Measurements from ENCODE around the gene KMT2D. TPM values are rescaled to one million over a fixed set of nuclear protein-coding genes. Genes with fewer than 3 reads are reported as not detected.

KMT2D gene
- total RNA-seq, 1 experiment from 2014 or later = 18.6 TPM

DNA sequence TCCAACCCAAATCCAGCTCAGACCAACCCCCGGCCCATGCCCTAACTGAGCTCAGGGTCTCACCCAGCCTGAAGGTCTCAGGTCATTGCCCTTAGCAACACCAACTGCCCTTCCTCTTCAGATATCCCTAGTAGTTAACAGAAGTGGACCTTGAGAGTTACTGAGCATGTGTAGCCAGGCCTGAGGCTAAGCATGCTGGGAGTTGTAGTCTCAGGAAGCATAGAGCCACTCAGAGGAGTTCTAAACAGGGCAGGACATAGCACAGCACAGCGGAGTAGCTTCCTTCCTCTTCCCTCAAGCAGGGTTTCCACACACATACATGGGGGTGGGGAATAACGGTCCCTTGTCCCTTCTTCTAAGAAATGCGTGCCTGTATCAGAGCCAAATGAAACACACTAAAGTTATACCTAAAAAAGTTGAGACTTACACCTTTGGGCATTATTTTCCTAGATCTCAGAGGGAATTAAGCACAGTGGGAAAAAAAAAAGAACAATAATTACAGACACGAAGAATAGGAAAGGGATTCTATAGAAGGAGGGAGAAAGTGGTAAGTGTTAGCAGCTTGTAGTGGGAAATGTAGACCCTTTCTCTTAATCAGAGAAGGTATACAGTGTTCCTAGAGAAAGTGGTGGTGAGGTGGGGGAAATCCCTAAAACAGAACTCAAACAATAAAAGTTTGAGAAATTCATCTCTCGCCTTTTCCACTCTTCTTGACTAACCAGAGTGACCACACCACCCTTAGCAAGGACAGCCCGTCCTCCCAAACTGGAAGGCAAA is 4.4 kb downstream of the KMT2D start:
- peak; percentile 83 for DNase-seq (ENCODE audit: low spot score)
- in situ Hi-C loops (cut with HindIII; ENCODE audit: low sequenced_read_pairs) = no loop called here

DNA sequence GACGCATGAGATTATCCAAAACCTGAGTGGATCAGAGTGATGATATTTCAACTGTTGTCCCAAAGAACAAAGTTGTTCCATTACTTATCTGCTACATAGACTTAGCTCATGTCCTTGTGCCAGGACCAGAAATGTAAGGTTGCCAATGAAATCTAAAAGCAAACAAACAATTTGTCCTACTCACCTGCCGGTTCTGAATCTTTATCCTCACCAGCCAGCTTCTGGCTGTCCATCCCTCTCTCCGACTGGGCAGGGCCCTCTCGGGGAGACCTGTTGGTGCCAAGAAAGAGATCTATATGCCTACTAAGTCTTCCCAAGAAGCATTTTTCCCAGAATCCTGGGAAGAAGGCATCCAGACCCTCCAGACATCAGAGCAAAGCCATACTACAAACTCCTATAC is 5.5 kb downstream of the KMT2D start:
- no peak for DNase-seq (ENCODE audit: low spot score)
- in situ Hi-C loops (cut with HindIII; ENCODE audit: low sequenced_read_pairs) = no loop called here

DNA sequence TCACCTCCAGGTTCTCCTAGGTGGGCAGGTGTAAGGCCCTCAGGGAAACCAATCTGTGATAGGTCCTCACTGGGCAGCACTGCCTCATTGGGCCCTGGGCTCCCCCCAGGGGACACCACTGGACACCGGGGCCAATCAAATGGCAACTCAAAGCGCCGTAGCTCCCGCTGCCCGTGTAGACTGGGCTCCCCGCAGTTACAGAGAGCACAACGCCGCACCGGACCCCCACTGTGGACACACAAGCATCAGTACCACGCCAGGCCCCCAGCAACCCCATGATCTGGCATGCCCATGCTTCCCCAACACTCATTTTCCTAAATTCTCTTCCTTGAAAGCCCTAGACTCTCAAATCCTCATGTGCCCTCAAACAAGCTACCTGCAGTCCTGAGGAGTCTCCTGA is 6.1 kb downstream of the KMT2D start:
- no peak for DNase-seq (ENCODE audit: low spot score)
- in situ Hi-C loops (cut with HindIII; ENCODE audit: low sequenced_read_pairs) = no loop called here

DNA sequence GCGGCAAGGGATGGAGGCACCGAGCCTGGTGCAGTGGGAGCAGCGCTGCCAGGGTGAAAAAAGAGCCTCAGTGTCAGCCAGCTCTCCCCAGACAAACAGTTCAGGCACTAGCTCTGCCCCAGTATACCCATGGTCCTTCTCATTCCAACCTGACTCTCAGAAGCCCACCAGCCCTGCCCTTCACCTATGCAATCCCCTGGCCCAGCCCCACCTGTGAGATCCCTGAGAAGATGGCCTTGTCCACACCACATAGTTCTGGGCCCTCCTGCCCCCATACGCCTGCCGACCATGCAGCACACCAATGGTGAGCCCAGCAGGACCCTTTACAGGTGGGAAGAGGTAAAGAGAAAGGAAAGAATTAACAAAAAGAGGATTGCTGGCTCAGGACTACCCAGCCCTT is 6.5 kb downstream of the KMT2D start:
- in situ Hi-C loops (cut with HindIII; ENCODE audit: low sequenced_read_pairs) = no loop called here
- DNase-seq (ENCODE audit: low spot score) = no peak

DNA sequence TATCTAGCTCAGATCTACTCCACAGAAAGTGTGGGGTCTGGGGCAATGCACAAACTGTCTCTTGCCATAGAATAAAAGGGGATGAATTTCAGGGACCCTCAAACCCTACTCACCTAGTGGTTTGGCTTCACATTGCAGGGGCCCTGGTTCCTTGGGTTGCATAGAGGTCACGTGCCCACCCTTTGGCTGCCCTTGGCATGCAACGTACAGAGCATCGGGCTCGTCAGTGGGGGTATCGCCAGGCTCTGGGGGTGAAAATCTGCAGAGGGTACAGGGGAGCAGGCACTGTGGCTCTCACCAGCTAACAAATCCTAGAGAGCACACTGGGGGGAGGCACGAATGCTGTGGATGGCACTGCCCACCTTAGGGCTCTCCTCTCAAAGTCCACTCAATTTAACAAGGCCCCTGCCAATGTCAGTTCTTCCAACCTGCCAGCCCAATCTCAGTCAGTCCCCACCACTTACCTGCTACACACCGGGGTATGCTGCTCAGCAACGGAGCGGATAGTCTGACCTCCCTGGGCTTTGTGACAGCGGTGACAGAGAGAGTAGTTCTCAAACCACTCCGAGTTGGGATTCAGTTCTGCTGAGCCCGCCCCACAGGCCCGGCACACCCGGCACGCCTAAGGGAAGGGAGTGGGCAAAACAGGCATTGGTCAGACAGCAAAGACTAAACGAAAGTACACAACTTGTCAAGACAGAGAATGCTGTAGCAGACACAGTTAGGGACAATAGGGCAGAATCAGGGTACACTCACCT is 8.0 kb downstream of the KMT2D start:
- in situ Hi-C loops (cut with HindIII; ENCODE audit: low sequenced_read_pairs) = no loop called here
- DNase-seq (ENCODE audit: low spot score) = no peak

DNA sequence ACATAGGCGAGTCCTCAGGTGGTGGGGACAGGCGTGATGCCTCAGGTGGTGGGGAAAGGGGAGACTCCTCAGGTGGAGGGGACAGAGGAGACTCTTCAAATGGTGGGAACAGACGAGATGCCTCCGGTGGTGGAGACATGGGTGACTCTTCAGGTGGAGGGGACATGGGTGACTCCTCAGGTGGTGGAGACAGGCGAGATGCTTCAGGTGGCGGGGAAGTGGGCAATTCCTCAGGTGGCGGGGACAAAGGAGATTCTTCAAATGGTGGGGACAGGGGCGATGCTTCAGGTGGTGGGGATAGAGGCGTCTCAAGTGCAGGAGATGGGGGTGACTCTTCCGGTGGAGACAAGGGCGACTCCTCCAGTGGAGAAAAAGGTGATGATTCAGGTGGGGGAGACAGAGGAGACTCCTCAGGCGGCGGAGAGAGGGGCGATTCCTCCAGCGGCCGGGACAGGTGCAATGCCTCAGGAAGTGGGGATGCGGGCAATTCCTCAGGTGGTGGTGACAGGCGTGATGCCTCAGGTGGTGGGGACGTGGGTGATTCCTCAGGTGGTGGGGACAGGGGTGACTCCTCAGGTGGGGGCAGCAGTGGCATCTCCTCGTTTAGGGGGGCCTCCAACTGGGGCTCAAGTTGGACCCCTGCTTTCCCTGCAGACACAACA is 8.7 kb downstream of the KMT2D start:
- DNase-seq (ENCODE audit: low spot score) = no peak
- in situ Hi-C loops (cut with HindIII; ENCODE audit: low sequenced_read_pairs) = no loop called here

DNA sequence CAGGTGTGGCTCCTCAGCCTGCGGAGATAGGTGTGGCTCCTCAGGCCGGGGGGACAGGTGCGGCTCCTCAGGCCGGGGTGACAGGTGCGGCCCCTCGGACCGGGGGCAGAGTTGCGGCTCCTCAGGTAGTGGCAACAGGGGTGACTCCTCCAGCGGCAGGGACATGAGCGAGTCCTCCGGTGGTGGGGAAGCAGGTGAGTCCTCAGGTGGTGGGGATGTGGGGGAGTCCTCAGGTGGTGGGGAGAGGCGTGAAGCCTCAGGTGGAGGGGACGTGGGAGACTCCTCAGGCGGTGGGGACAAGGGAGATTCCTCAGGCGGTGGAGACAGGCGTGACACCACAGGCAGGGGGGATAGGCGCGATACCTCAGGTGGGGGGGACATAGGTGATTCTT is 9.2 kb downstream of the KMT2D start:
- DNase-seq (ENCODE audit: low spot score) = no peak
- in situ Hi-C loops (cut with HindIII; ENCODE audit: low sequenced_read_pairs) = no loop called here

DNA sequence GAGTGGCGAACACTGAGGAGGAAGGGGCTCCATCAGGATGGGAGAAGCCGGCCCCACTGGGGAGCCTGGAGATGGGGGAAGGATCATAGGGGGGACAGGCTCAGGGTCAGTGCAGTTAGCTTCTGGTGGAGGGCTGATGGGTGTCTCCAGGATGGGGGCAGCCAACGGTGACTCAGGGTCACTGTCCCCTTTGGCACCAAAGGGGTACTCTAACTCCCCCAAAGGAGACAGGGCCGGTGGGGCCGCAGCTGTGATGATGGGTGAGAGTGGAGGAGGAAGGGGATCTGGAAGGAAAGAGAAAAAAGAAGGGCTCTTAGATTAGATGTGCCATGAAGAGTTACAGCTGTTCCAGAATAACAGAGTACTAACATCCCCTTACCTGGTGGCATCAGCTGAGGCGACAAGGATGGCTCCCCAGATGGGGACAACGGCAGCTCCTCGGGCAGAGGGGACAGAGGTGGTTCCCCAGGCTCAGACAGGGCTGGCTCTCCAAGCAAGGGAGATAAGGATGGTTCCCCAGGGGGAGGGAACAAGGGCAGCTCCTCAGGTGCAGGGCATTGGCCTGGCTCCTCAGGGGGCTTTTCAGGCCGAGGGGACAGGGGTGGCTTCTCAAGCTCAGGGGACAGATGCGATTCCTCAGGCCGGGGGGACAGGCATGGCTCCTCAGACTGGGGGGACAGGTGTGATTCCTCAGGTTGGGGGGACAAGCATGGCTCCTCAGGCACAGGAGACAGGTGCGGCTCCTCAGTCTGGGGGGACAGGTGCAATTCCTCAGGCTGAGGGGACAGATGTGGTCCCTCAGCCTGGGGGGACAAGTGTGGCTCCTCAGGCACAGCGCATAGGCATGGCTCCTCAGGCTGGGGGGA is 9.9 kb downstream of the KMT2D start:
- no peak for DNase-seq (ENCODE audit: low spot score)
- in situ Hi-C loops (cut with HindIII; ENCODE audit: low sequenced_read_pairs) = no loop called here

DNA sequence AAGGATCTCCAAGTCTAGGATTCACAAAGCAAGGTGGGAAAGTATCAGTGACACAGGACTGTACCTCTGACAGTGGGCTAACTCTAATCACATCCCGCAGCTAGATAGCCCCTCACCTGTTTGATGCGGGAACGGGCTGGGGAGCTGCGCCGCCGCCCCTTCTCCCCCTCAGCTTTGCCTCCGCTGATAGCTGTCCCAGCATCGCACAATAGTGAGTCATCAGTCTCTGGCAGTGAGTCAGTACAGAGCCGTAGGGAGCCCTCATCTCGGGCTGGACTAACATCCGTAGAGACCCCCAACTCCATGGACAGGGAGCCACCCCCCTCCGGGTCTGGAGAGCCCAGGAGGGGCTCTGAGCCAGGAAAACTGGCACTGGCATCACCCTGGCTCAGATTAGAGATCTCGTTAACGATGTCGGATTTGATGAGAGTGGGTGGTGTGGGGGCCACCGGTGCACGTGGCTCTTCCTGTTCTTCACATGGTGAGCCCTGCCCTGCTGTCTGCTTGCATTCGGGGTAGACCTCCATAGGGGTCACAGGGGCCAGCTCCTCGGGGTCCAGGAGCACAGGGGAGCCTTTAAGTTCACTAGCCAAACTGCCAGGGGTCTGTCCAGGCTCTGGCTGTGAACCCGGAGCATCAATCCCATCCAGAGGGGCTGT is 10.9 kb downstream of the KMT2D start:
- in situ Hi-C loops (cut with HindIII; ENCODE audit: low sequenced_read_pairs) = no loop called here

DNA sequence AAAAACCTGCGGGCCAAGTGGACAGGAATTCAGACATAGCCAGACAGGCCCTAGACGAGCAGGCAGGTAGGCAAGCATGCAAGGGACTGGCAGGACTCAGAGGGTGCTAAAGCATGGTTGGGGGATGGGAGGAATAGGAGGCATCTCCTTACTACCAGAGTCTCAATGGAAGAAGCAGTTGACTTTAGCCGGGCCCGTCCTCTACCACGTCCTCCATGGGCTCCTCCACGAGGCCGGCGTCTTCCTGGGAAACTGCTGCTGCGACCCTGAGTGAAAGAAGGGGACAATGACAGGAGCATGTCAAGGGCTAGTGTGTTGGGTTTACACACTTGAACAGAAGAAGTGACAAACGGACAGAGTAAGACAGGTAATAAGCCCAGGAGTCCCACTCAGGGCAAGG is 11.6 kb downstream of the KMT2D start:
- DNase-seq (ENCODE audit: low spot score) = no peak
- in situ Hi-C loops (cut with HindIII; ENCODE audit: low sequenced_read_pairs) = no loop called here

More for the DNA sequence above, 10.9 kb downstream of the KMT2D start:
- no peak for DNase-seq (ENCODE audit: low spot score)

DNA sequence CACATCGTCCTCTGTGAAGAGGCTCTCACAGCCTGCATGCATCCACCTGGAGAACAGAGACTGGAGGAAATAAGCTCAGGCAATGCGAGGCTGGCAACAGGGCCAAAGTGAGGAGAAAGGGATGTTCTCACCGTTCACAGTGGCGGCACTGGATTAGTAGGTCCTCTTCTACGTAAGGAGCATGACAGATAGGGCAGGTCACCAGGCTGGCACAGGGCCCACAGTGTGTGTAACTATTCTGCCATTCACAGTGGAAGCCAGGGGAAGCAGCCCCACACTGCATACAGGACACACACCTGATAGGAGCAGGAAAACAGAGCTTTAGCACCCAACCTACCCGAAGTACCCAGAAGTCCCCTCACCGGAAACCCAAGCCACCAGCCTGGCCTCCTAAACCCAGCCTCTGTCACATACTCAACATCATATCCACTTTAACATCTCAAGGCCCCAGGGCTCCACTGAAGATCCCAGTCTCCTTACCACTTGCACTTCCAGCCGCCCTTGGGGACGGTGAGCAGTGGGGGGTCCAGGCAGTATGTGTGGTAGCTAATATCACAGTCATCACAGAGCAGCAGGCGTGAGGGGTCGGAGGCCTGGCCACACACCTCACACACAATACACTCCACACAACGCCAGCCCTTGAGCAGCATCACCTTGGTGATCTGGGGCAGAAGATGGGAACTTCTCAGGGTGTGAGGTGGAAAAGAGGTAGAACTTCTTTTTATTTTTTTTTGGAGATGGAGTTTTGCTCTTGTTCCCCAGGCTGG is 14.3 kb downstream of the KMT2D start:
- no peak for DNase-seq (ENCODE audit: low spot score)
- in situ Hi-C loops (cut with HindIII; ENCODE audit: low sequenced_read_pairs) = no loop called here

DNA sequence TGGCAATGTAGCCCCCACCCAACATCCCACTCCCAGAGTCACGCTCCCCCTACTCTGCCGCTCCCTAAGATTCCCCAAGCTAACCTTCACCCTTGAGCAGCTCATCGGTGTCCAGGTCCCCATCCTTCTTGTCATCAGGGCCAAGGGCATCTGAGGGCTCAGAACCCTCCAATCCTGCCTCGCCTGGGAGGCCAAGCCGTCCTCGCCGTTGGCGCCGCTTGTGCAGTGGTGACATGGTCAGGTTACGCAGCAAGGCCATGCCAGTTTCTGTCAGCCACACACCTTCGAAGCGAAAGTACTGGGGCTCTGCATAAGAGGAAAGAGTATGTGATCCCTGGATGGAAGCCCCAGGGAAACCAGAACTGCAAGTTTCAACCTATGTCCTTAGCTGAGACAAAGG is 15.9 kb downstream of the KMT2D start:
- no peak for DNase-seq (ENCODE audit: low spot score)
- in situ Hi-C loops (cut with HindIII; ENCODE audit: low sequenced_read_pairs) = no loop called here

DNA sequence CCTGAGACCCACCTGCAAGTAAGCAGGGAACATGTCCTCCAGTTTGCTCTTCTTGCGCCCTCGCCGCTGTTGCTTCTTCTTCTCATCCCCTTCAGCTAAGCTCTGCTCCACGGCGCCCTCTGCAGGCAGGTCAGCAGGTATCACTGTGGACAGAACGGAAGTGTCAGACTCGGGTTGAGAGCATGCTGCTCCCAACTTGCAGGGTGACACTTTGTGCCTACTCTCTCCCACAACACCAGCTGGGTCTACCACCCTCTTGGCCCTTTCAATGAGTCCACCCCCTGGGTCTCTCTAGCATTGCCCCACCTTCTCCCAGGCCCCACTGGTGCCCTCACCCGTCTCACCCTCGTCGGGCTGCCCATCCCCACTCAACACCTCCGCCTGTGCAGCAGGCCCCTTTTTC is 16.7 kb downstream of the KMT2D start:
- peak; percentile 41 for DNase-seq (ENCODE audit: low spot score)
- in situ Hi-C loops (cut with HindIII; ENCODE audit: low sequenced_read_pairs) = no loop called here

DNA sequence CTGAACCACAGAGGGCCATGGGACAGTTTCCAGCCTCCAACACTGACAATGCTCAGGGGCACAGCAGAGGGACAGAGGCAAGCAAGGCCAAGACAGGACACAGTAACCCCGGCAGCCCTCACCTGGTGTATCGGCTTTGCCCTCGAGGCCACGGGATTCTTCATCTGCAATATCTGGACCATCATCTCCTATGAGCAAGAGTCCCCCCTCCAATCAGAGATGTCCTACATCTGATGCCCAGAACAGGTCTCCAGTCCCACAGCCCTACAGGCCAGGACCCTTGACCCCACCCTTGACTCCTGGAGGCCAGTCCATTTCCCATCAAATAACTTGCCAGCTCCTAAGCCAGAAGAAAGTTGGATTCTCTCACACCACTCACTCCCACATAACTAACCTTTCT is 17.4 kb downstream of the KMT2D start:
- in situ Hi-C loops (cut with HindIII; ENCODE audit: low sequenced_read_pairs) = no loop called here
- no peak for DNase-seq (ENCODE audit: low spot score)

DNA sequence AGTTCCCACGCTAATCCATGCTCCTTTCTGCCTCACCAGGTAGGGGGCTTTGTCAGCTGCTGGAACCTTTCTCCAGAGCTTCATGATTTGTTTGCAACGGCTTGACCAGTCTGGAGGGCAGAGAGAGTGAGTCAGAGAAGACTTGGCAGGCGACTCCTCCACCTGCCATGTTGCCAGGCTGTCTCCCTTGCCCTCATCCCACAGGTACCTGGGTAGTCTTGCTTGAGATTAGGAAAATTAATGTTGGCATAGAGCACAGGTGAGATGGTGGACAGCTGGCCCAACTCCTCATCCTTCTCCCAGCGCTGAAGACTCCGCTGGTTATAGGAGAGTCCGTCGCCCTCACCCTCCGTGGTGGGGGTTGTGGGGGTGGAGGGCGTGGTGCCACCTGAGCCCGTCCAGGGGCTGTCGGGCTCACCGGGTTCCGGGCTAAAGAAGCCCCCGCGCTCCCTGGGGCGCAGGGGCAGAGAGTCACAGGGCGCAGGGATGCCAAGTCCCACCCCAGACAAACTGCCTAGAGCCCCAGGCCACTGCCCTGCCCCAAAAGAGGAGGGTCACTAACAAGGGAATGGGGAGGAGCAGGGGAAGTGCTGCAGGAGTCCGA is 18.6 kb downstream of the KMT2D start:
- peak; percentile 35 for DNase-seq (ENCODE audit: low spot score)
- in situ Hi-C loops (cut with HindIII; ENCODE audit: low sequenced_read_pairs) = no loop called here

DNA sequence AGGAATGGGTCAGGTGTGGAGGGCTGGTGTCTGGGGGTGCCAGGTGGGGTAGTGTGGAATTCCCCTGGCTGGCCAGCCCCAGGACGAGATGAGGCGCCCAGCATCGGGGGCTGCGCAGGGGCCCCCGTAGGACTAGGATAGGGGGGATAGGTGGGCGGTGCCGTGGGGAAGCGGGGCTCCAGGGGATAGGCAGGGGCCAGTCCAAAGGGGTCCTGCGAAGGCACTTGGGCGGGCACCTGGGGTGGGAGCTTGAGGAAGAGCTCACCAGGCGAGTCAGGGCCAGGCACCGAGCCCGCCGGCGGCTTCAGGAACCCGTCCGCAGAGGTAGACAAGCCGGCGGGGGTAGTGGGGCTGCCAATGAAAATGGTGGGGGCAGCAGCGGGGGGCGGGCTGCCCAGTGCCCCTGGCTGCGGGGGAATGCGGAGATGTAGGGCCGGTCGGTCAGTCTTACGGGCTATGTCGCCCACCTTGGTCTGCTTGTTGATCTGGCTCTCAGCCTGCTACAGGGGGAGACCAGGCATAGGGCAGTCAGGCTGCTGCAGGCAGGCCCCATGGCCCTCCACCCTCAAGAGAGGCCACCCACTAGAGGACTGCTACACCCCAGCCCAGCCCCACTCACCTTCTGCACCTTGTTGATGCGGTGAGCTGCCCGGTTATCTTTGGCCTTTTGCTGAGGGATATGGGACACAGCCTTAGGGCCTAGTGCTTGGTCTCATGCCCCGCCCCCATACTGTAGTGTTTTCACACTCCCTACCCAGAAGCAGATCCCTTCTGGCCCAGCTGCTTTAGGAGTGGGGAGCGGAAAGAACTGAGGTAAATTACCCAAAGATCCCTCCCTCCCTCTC is 19.3 kb downstream of the KMT2D start:
- in situ Hi-C loops (cut with HindIII; ENCODE audit: low sequenced_read_pairs) = no loop called here
- DNase-seq (ENCODE audit: low spot score) = no peak

DNA sequence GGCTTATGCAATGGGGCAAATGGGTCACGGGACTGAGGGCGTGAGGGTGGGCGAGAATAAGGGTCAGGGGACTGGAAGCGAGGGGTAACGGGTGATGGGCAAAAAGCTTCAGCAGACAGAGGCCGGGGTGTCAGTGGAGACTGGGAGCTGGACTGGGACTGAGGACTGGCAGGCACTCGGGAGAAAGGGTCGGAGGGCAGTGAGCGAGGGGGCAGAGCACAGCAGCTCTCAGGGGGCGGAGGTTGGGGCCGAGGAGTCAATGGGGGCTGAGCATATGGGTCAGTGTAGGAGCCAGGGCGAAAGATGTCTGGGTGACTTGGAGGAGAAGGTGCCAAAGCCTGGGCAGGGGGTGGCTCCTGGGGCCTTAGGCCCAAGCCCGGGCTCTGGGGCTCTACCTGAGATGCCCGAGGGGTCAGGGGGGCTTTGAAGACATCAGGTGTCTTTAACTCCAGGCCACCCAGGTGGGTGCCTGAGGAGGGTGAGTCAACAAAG is 20.2 kb downstream of the KMT2D start:
- in situ Hi-C loops (cut with HindIII; ENCODE audit: low sequenced_read_pairs) = no loop called here
- no peak for DNase-seq (ENCODE audit: low spot score)
